Camera-type eye (tissue), 1 donor: ENCODE data around the gene FALEC. TPM values are rescaled to one million over a fixed set of nuclear protein-coding genes. Genes with fewer than 3 reads are reported as not detected.

Source experiments
- total RNA-seq: library from RNA; depleted of rRNA; stranded (reverse); fragments of >200 nt; gene quantifications from one replicate; pipeline ENCODE4 v1.2.3, GENCODE V29; 2014

FALEC gene
- total RNA-seq = not detected

GRCh38 chr1:150515328-150516049 is at the start of gene FALEC:
FALEC (plus strand) TSS chr1:150515752.

GRCh38 chr1:150486966-150487762 is 28.4 kb upstream of the FALEC start, which contains the start of gene TARS2:
TARS2 (plus strand) TSS chr1:150487419; CDS start chr1:150487451, 32 bp downstream.

GRCh38 chr1:150507912-150508864 is 7.4 kb upstream of the FALEC start, which contains the start of gene ECM1:
ECM1 (plus strand) TSS chr1:150508109; CDS start chr1:150508210, 101 bp downstream.

GRCh38 chr1:150548632-150549495 is 33.3 kb downstream of the FALEC start, which contains the start of gene ADAMTSL4:
ADAMTSL4 (plus strand) TSS chr1:150549408; CDS start chr1:150552289, 2,881 bp downstream.

GRCh38 chr1:150579110-150579944 is 63.8 kb downstream of the FALEC start, which contains the start of gene MCL1:
MCL1 (minus strand) TSS chr1:150579610; CDS start chr1:150579530, 80 bp downstream.

Other genes starting within 250 kb of the FALEC start
- 68.5 TPM for gene APH1A, start 246.7 kb upstream of the FALEC start, total RNA-seq
- 9.1 TPM for gene C1orf54, start 243.0 kb upstream of the FALEC start, total RNA-seq
- gene CIART, start 233.2 kb upstream of the FALEC start, total RNA-seq = 5.7 TPM
- 32.3 TPM for gene MRPS21, start 221.9 kb upstream of the FALEC start, total RNA-seq
- gene PRPF3, start 194.2 kb upstream of the FALEC start, total RNA-seq = 95.1 TPM
- 30.1 TPM for gene RPRD2, start 151.6 kb upstream of the FALEC start, total RNA-seq
- gene TARS2, start 28.3 kb upstream of the FALEC start, total RNA-seq = 24.4 TPM
- gene ECM1, start 7.6 kb upstream of the FALEC start, total RNA-seq = 2.1 TPM
- gene ADAMTSL4, start 33.7 kb downstream of the FALEC start, total RNA-seq = 53.7 TPM
- gene MCL1, start 63.9 kb downstream of the FALEC start, total RNA-seq = 189 TPM
- 112 TPM for gene ENSA, start 113.9 kb downstream of the FALEC start, total RNA-seq
- gene GOLPH3L, start 181.4 kb downstream of the FALEC start, total RNA-seq = 19.2 TPM
- gene HORMAD1, start 205.1 kb downstream of the FALEC start, total RNA-seq = 1.2 TPM